Osteocyte (in vitro differentiated cells): ENCODE results near the gene RCOR1. TPM values are rescaled to one million over a fixed set of nuclear protein-coding genes. Genes with fewer than 3 reads are reported as not detected.

ENCODE experiments used
- DNase-seq: peaks from one replicate; pipeline ENCODE4 v3.0.0; 2021; ENCODE audit warnings: mixed read lengths; ENCODE audit not compliant: unreplicated experiment; ENCODE audit errors: extremely low spot score
- H3K27ac Mint-ChIP-seq: one replicate; pipeline ENCODE4 v1.8.0; 2021; ENCODE audit warnings: mild to moderate bottlenecking, mixed read lengths; ENCODE audit not compliant: unreplicated experiment
- H3K27me3 Mint-ChIP-seq: one replicate; pipeline ENCODE4 v1.8.0; 2021; ENCODE audit warnings: mixed read lengths; ENCODE audit not compliant: unreplicated experiment
- H3K36me3 Mint-ChIP-seq: one replicate; pipeline ENCODE4 v1.8.0; 2021; ENCODE audit warnings: mixed read lengths; ENCODE audit not compliant: unreplicated experiment
- H3K4me1 Mint-ChIP-seq: one replicate; pipeline ENCODE4 v1.8.0; 2021; ENCODE audit warnings: mixed read lengths; ENCODE audit not compliant: unreplicated experiment
- H3K4me3 Mint-ChIP-seq: one replicate; pipeline ENCODE4 v1.8.0; 2021; ENCODE audit warnings: mild to moderate bottlenecking, moderate library complexity, mixed read lengths; ENCODE audit not compliant: unreplicated experiment
- H3K9me3 Mint-ChIP-seq: one replicate; pipeline ENCODE4 v1.8.0; 2021; ENCODE audit warnings: mixed read lengths; ENCODE audit not compliant: unreplicated experiment
- total RNA-seq: library from RNA; stranded (reverse); gene quantifications from 2 replicates; pipeline ENCODE4 v1.2.1, GENCODE V29; 2021
- TF ChIP-seq, protein P1 (sequence below): fragments of 200-600 bp; sonication (generic); IDR thresholded peaks from 2 replicates; pipeline ENCODE4 v1.5.0; 2021; ENCODE audit warnings: antibody characterized with exemption, mild to moderate bottlenecking, moderate library complexity

RCOR1 gene
- total RNA-seq, 1 donor from 2014 or later: 23.6 TPM

DNA sequence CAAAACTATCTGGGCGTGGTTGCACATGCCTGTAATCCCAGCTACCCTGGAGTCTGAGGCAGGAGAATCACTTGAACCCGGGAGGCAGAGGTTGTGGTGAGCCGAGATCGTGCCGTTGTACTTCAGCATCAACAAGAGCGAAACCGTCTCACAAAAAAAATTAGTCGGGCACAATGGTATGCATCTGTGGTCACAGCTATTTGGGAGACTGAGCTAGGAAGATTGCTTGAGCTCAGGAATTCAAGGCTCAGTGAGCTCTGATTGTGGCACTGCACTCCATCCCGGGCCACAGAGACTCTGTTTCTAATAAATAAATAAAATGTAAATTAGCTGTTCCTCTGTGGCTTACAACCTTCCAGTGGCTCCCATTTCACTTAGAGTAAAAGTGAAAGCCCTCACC is 28.0 kb downstream of the RCOR1 start:
- no peaks in the 10 kb centered on the region for H3K36me3 Mint-ChIP-seq
- TF ChIP-seq, protein P1, sequence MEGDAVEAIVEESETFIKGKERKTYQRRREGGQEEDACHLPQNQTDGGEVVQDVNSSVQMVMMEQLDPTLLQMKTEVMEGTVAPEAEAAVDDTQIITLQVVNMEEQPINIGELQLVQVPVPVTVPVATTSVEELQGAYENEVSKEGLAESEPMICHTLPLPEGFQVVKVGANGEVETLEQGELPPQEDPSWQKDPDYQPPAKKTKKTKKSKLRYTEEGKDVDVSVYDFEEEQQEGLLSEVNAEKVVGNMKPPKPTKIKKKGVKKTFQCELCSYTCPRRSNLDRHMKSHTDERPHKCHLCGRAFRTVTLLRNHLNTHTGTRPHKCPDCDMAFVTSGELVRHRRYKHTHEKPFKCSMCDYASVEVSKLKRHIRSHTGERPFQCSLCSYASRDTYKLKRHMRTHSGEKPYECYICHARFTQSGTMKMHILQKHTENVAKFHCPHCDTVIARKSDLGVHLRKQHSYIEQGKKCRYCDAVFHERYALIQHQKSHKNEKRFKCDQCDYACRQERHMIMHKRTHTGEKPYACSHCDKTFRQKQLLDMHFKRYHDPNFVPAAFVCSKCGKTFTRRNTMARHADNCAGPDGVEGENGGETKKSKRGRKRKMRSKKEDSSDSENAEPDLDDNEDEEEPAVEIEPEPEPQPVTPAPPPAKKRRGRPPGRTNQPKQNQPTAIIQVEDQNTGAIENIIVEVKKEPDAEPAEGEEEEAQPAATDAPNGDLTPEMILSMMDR: no peak
- DNase-seq: no peak

GRCh38 chr14:102622262-102622885 is 29.9 kb downstream of the RCOR1 start:
- TF ChIP-seq, protein P1: no peak
- peaks cover 12% of the 10 kb centered on the region for H3K4me1 Mint-ChIP-seq
- no peak overlapping the region for H3K4me3 Mint-ChIP-seq
- H3K9me3 Mint-ChIP-seq: no peaks in the 10 kb centered on the region
- no peaks in the 10 kb centered on the region for H3K36me3 Mint-ChIP-seq
- DNase-seq: no peak
- H3K27ac Mint-ChIP-seq: no peak overlapping the region
- H3K27me3 Mint-ChIP-seq: no peaks in the 10 kb centered on the region

More for the DNA sequence above, 28.0 kb downstream of the RCOR1 start:
- no peak overlapping the region for H3K27ac Mint-ChIP-seq
- H3K9me3 Mint-ChIP-seq: no peaks in the 10 kb centered on the region
- peaks cover 14% of the 10 kb centered on the region for H3K4me1 Mint-ChIP-seq
- H3K4me3 Mint-ChIP-seq: no peak overlapping the region
- no peaks in the 10 kb centered on the region for H3K27me3 Mint-ChIP-seq

GRCh38 chr14:102624666-102625065 is 32.2 kb downstream of the RCOR1 start:
- Mint-ChIP-seq H3K9me3 (no peaks in the 10 kb centered on the region), H3K27ac (no peak overlapping the region), H3K4me3 (no peak overlapping the region), H3K36me3 (no peaks in the 10 kb centered on the region), H3K27me3 (no peaks in the 10 kb centered on the region), H3K4me1 (peaks cover 18% of the 10 kb centered on the region)
- TF ChIP-seq, protein P1: no peak
- no peak for DNase-seq

GRCh38 chr14:102625564-102626296 is 33.3 kb downstream of the RCOR1 start:
- TF ChIP-seq, protein P1: no peak
- no peak overlapping the region for H3K4me3 Mint-ChIP-seq
- H3K4me1 Mint-ChIP-seq: peaks cover 20% of the 10 kb centered on the region
- H3K27ac Mint-ChIP-seq: no peak overlapping the region
- no peaks in the 10 kb centered on the region for H3K9me3 Mint-ChIP-seq
- H3K27me3 Mint-ChIP-seq: no peaks in the 10 kb centered on the region
- DNase-seq: no peak
- H3K36me3 Mint-ChIP-seq: no peaks in the 10 kb centered on the region

- Mint-ChIP-seq H3K27ac (no peak overlapping the region), H3K4me1 (peaks cover 20% of the 10 kb centered on the region), H3K36me3 (no peaks in the 10 kb centered on the region), H3K9me3 (no peaks in the 10 kb centered on the region), H3K4me3 (no peak overlapping the region), H3K27me3 (no peaks in the 10 kb centered on the region)
- no peak for DNase-seq
- TF ChIP-seq, protein P1: no peak
These were observed 34.1 kb downstream of the RCOR1 start for GRCh38 chr14:102626530-102626929.
